Pons (tissue), 1 donor: ENCODE data around the gene GPS1.

ENCODE experiments used
- DNase-seq: peaks from one replicate; pipeline ENCODE4 v3.0.0-alpha.2; 2016; ENCODE audit warnings: low spot score

GPS1 gene

GRCh38 chr17:82079001-82079677 lies 27.4 kb downstream of the GPS1 start:
- no peak for DNase-seq

GRCh38 chr17:82080048-82080788 lies 28.5 kb downstream of the GPS1 start:
- DNase-seq, result no peak

GRCh38 chr17:82080789-82081464 lies 29.2 kb downstream of the GPS1 start:
- DNase-seq, result no peak

- DNase-seq, result no peak
Measured at GRCh38 chr17:82081546-82081945, 29.8 kb downstream of the GPS1 start.

- no peak for DNase-seq
Measured at GRCh38 chr17:82081966-82082365, 30.3 kb downstream of the GPS1 start.

GRCh38 chr17:82082456-82082855 lies 30.8 kb downstream of the GPS1 start:
- no peak for DNase-seq

GRCh38 chr17:82083009-82083408 lies 31.3 kb downstream of the GPS1 start:
- no peak for DNase-seq

- DNase-seq, result no peak
Measured at GRCh38 chr17:82083533-82084359, 32.0 kb downstream of the GPS1 start.

- no peak for DNase-seq
Measured at GRCh38 chr17:82084373-82085030, 32.8 kb downstream of the GPS1 start.

- DNase-seq, result no peak
Measured at GRCh38 chr17:82085031-82085861, 33.5 kb downstream of the GPS1 start.

- no peak for DNase-seq
Measured at GRCh38 chr17:82085931-82086764, 34.5 kb downstream of the GPS1 start.

- DNase-seq, result no peak
Measured at GRCh38 chr17:82086941-82087906, 35.5 kb downstream of the GPS1 start.

- no peak for DNase-seq
Measured at GRCh38 chr17:82087961-82088837, 36.5 kb downstream of the GPS1 start.

GRCh38 chr17:82088838-82089722 lies 37.4 kb downstream of the GPS1 start:
- DNase-seq, result no peak

GRCh38 chr17:82089723-82090548 lies 38.2 kb downstream of the GPS1 start:
- no peak for DNase-seq
